ENCODE measurements around the gene AGPAT4. TPM values are rescaled to one million over a fixed set of nuclear protein-coding genes. Genes with fewer than 3 reads are reported as not detected.

Gene AGPAT4
- total RNA-seq, 3 donors from 2014 or later: 4.6 to 10.5 (median 6.2) TPM

DNA sequence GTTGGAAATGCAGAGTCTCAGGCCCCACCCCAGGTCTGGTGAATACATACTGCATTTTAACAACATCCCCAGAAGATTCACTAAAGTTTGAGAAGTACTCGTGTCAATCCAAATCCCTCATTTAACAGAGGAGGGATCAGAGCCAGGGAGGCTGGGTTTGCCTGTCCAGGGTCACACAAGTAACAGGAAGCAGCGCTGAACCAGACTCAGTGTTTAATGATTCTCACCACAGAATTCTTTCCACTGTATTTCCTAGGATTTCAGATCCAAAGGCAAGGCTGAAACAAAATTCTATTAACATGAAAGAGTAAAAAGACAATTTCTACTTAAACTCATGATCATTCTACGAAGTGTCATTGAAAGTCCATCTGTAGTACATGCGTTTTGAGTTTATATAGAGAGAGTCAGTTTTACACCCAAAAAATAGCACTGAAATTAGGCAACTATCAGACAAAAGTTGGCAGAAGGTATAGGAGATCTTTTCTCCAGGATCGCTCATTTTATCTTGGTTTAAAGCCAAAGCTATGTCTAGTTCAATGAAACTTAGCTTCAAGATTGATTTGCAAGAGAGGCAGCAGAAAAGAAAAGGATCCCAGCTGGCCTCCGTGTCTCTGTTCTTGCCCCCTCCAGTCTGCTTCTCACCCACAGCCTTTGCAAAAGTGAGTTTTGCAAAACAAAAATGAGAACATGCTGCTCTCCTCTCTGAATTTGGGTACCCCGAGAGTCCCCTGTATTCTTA, 6.0 kb upstream of the AGPAT4 start:
- Histone ChIP-seq H3K27ac (no peak overlapping the region), H3K36me3 (no peaks in the 10 kb centered on the region), H3K27me3 (no peaks in the 10 kb centered on the region), H3K9me3 (peaks cover 0 to 10% of the 10 kb centered on the region in 2 donors), H3K4me3 (no peak overlapping the region), H3K4me1 (no peaks in the 10 kb centered on the region)
- intact Hi-C loops (cut with DNase I; ENCODE audit: low total_unique reads): no loop called here
- TF ChIP-seq POLR2A (IDR thresholded peaks at IDR 0.05): no peak
- TF ChIP-seq POLR2AphosphoS5 (IDR thresholded peaks at IDR 0.05): no peak
- TF ChIP-seq, protein P1, sequence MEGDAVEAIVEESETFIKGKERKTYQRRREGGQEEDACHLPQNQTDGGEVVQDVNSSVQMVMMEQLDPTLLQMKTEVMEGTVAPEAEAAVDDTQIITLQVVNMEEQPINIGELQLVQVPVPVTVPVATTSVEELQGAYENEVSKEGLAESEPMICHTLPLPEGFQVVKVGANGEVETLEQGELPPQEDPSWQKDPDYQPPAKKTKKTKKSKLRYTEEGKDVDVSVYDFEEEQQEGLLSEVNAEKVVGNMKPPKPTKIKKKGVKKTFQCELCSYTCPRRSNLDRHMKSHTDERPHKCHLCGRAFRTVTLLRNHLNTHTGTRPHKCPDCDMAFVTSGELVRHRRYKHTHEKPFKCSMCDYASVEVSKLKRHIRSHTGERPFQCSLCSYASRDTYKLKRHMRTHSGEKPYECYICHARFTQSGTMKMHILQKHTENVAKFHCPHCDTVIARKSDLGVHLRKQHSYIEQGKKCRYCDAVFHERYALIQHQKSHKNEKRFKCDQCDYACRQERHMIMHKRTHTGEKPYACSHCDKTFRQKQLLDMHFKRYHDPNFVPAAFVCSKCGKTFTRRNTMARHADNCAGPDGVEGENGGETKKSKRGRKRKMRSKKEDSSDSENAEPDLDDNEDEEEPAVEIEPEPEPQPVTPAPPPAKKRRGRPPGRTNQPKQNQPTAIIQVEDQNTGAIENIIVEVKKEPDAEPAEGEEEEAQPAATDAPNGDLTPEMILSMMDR (IDR thresholded peaks at IDR 0.05): no peak
- no peak for DNase-seq (ENCODE audit: low spot score in 2 of 2)

DNA sequence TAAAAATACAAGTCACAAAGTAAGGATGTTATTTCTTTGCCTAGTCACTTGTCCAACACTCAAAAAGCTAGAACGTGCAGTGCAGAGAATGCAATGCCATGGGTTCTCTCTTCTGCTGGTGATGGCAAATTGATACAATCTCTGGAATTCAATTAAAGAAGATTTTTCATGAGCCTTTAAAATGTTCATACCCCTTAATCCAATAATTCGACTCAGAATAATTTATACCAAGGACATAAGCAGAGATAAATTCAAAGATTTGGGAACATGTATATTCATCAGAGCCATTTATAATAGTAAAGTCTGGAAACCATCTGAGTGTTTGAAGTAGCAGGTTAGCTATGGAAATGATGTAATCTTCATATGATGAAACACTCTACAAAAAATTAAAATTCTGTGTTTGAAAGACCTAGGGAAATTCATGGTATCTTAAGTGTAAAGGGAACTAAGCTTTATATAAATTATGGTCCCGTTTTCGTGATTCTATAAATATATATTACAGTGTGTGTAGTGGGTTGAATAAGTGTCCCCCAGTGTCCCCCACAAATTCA, 2.8 kb upstream of the AGPAT4 start:
- H3K4me3 ChIP-seq: no peak overlapping the region
- no peak for TF ChIP-seq POLR2AphosphoS5 (IDR thresholded peaks at IDR 0.05)
- TF ChIP-seq, protein P1 (IDR thresholded peaks at IDR 0.05): no peak
- TF ChIP-seq POLR2A (IDR thresholded peaks at IDR 0.05): no peak
- no peaks in the 10 kb centered on the region for H3K4me1 ChIP-seq
- no peak overlapping the region for H3K27ac ChIP-seq
- H3K36me3 ChIP-seq: no peaks in the 10 kb centered on the region
- no peaks in the 10 kb centered on the region for H3K27me3 ChIP-seq
- intact Hi-C loops (cut with DNase I; ENCODE audit: low total_unique reads): no loop called here
- H3K9me3 ChIP-seq: peaks cover 0 to 10% of the 10 kb centered on the region in 2 donors
- no peak for DNase-seq (ENCODE audit: low spot score in 2 of 2)

DNA sequence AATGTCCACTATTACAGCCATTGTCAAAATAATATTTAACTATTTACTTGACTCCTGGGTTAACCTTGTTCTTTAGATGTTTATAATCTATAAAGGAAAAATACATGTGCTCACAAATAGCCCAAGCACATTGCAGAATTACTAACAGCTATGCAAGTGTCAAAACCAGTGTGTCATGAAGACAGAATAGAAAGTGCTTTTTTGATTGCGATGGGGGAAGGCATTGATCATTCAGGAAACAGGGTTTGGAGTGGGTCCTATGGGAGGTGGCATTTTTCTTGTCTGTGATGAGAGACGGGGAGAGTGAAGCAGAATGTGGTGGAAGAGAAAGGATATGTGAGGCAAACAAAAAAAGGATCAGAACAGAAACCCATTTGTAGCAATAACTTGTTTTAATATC, 1.0 kb upstream of the AGPAT4 start:
- TF ChIP-seq POLR2AphosphoS5 (IDR thresholded peaks at IDR 0.05) (no peak), POLR2A (IDR thresholded peaks at IDR 0.05) (no peak)
- TF ChIP-seq, protein P1 (IDR thresholded peaks at IDR 0.05): no peak
- intact Hi-C loops (cut with DNase I; ENCODE audit: low total_unique reads): no loop called here

DNA sequence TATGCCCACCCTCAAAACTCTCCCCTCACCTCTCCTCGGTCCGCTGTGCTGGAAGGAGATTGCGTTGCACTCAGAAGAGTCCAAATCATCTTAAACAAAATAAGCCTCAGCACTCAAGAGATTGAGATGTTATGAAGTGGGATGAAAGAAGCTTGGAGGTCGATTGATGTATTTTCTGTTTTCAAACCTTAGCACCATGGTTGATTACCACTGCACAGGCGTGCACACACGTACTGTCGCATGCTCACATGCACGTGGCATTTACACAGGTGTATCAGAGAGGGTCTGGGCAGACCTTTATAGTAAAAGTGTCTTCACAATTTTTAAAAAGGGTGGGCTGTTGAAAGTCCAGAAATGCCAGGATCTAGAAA, 612 bp upstream of the AGPAT4 start:
- H3K27ac ChIP-seq: peak overlapping the region; percentile 75 to 88
- H3K9me3 ChIP-seq: no peaks in the 10 kb centered on the region
- DNase-seq (ENCODE audit: low spot score in 2 of 2): no peak
- no peaks in the 10 kb centered on the region for H3K36me3 ChIP-seq
- intact Hi-C loops (cut with DNase I; ENCODE audit: low total_unique reads): no loop called here
- peak overlapping the region; percentile 66 to 79 (median 70) for H3K4me3 ChIP-seq
- H3K4me1 ChIP-seq: no peaks in the 10 kb centered on the region
- no peaks in the 10 kb centered on the region for H3K27me3 ChIP-seq
- no peak for TF ChIP-seq POLR2A (IDR thresholded peaks at IDR 0.05)
- TF ChIP-seq POLR2AphosphoS5 (IDR thresholded peaks at IDR 0.05): no peak
- TF ChIP-seq, protein P1 (IDR thresholded peaks at IDR 0.05): no peak

More for the DNA sequence above, 1.0 kb upstream of the AGPAT4 start:
- Histone ChIP-seq H3K36me3 (no peaks in the 10 kb centered on the region), H3K27ac (peak overlapping the region in 1 of 2 donors; percentile 88), H3K27me3 (no peaks in the 10 kb centered on the region), H3K4me3 (peak overlapping the region in 1 of 3 donors; percentile 79), H3K9me3 (no peaks in the 10 kb centered on the region), H3K4me1 (no peaks in the 10 kb centered on the region)
- DNase-seq (ENCODE audit: low spot score in 2 of 2): no peak

DNA sequence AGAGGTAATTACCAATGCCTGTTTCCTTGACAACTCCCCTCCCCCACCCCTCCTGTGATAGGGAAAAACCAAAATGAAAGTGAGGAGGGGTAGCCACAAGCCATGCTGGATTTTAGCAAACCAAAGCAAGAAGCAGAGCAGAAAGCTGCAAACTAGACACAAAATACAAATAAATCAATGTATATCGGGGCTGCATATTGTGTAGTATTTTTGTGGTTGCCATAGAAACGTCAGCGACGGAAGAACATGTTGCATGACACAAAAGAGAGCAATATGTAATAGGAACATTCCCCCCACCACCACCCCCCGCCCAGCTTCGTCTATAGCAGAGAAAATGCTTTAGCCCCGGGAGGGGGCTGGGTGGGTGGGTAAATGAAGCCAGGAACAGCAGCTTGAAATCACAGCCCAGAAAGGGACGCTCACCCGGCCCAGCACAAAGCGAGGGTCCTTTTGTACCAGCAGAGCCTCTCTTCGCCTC, 548 bp downstream of the AGPAT4 start:
- Histone ChIP-seq H3K27ac (peak overlapping the region; percentile 75 to 82), H3K4me1 (no peaks in the 10 kb centered on the region), H3K4me3 (peak overlapping the region; percentile 66 to 79 (median 70)), H3K27me3 (no peaks in the 10 kb centered on the region), H3K36me3 (no peaks in the 10 kb centered on the region), H3K9me3 (no peaks in the 10 kb centered on the region)
- no peak for DNase-seq (ENCODE audit: low spot score in 2 of 2)
- intact Hi-C loops (cut with DNase I; ENCODE audit: low total_unique reads): no loop called here
- TF ChIP-seq POLR2AphosphoS5 (IDR thresholded peaks at IDR 0.05) (no peak), POLR2A (IDR thresholded peaks at IDR 0.05) (no peak)
- TF ChIP-seq, protein P1 (IDR thresholded peaks at IDR 0.05): no peak

All from breast epithelium (tissue), 4 donors.